A549 (cell line): Measurements from ENCODE around the gene COX6A1. TPM values are rescaled to one million over a fixed set of nuclear protein-coding genes. Genes with fewer than 3 reads are reported as not detected.

ENCODE experiments used
- ATAC-seq, 2 experiments: fragments of 200-7000 bp in 1 of 2; fragments of >200 bp in 1 of 2; cut with Nextera tagmentation in 1 of 2; cut with Tn5 transposase in 1 of 2; 3 replicates each; pipeline versions ENCODE4 v1.8.0 to v1.9.1; 2018 to 2020; ENCODE audit warnings: mild to moderate bottlenecking in 1 of 2, moderate library complexity in 1 of 2
- CTCF ChIA-PET: fragments of 300-600 bp; sonication (Branson Sonifier 250); formaldehyde crosslinking; extraction: SDS; loops from one replicate; lab custom pipeline; 2021; ENCODE audit warnings: antibody characterized with exemption, inconsistent platforms; lab: Yijun Ruan, JAX
- POLR2A ChIA-PET: fragments of 350-600 bp; formaldehyde crosslinking; extraction: SDS; loops from one replicate; lab custom pipeline; 2021; ENCODE audit warnings: antibody characterized with exemption, inconsistent platforms; lab: Yijun Ruan, JAX
- DNase-seq, 2 experiments: peaks; one replicate each; pipeline versions ENCODE4 v3.0.0 to v3.0.0-alpha.2; 2011 to 2016; ENCODE audit warnings: low read depth in 1 of 2, low spot score in 1 of 2
- FAIRE-seq: peaks from 2 replicates; lab custom pipeline; 2011; peaks lifted over from hg19 to GRCh38; lab: Jason Lieb, UNC
- H3K27ac ChIP-seq, 2 experiments: fragments of >200 bp; sonication (Bioruptor Twin); formaldehyde crosslinking; 3 replicates each; pipeline ENCODE4 v1.5.1; 2016 to 2017
- H3K4me1 ChIP-seq: fragments of >200 bp; sonication (Bioruptor Twin); formaldehyde crosslinking; 3 replicates; pipeline ENCODE4 v1.6.1; 2016
- H3K4me2 ChIP-seq: fragments of >200 bp; sonication (Bioruptor Twin); formaldehyde crosslinking; 3 replicates; pipeline ENCODE4 v1.6.1; 2016
- H3K4me3 ChIP-seq: fragments of >200 bp; sonication (Bioruptor Twin); formaldehyde crosslinking; 3 replicates; pipeline ENCODE4 v1.5.1; 2016
- H3K9me3 ChIP-seq: fragments of >200 bp; sonication (Bioruptor Twin); formaldehyde crosslinking; 3 replicates; pipeline ENCODE4 v1.6.1; 2016
- CHD2 ChIP-seq: fragments of 150-350 bp; IDR thresholded peaks from 2 replicates; pipeline ENCODE4 v1.6.1; 2014; ENCODE audit warnings: low read length; ENCODE audit not compliant: partially characterized antibody
- CHD4 ChIP-seq: fragments of 200-600 bp; sonication (generic); IDR thresholded peaks from 2 replicates; pipeline ENCODE4 v1.6.1; 2016; ENCODE audit warnings: antibody characterized with exemption, mild to moderate bottlenecking, borderline replicate concordance
- EHF ChIP-seq: fragments of 250-450 bp; sonication (Bioruptor Pico); IDR thresholded peaks from 2 replicates; pipeline ENCODE4 v1.5.0; 2020; ENCODE audit warnings: mild to moderate bottlenecking
- EP300 ChIP-seq, 2 experiments: fragments of >200 bp; sonication (Bioruptor Twin); formaldehyde crosslinking; IDR thresholded peaks; 2 replicates in 1 of 2; 3 replicates in 1 of 2; pipeline ENCODE4 v1.6.1; 2016 to 2017
- FOSB ChIP-seq: fragments of 250-450 bp; sonication (Bioruptor Pico); IDR thresholded peaks from 2 replicates; pipeline ENCODE4 v1.5.0; 2020; ENCODE audit warnings: mild to moderate bottlenecking, moderate library complexity
- FOXS1 ChIP-seq: fragments of 250-450 bp; sonication (Bioruptor Pico); IDR thresholded peaks from 2 replicates; pipeline ENCODE4 v1.5.0; 2020; ENCODE audit warnings: mild to moderate bottlenecking, moderate library complexity
- HEYL ChIP-seq: fragments of 250-450 bp; sonication (Bioruptor Pico); IDR thresholded peaks from 2 replicates; pipeline ENCODE4 v1.8.0; 2021; ENCODE audit warnings: mild to moderate bottlenecking, moderate library complexity
- HOXB5 ChIP-seq: fragments of 250-450 bp; sonication (Bioruptor Pico); IDR thresholded peaks from 2 replicates; pipeline ENCODE4 v1.5.0; 2020; ENCODE audit warnings: mild to moderate bottlenecking, moderate library complexity
- MAFK ChIP-seq: fragments of 450-650 bp; IDR thresholded peaks from 2 replicates; pipeline ENCODE4 v1.6.1; 2014; ENCODE audit not compliant: partially characterized antibody
- NFE2L2 ChIP-seq: fragments of 150-350 bp; conservative IDR thresholded peaks from 2 replicates; pipeline ENCODE4 v1.6.1; 2014; ENCODE audit warnings: low read length
- NPAS2 ChIP-seq: fragments of 250-450 bp; sonication (Bioruptor Pico); IDR thresholded peaks from 2 replicates; pipeline ENCODE4 v1.8.0; 2022; ENCODE audit warnings: mild to moderate bottlenecking, moderate library complexity, borderline replicate concordance
- POLR2AphosphoS2 ChIP-seq: conservative IDR thresholded peaks from 2 replicates; pipeline ENCODE4 v1.6.1; 2012; ENCODE audit warnings: low read length, improper control_type of control experiment, inconsistent platforms
- RAD21 ChIP-seq, 2 experiments: fragments of >200 bp in 1 of 2; sonication (Bioruptor Twin) in 1 of 2; formaldehyde crosslinking in 1 of 2; IDR thresholded peaks in 1 of 2; conservative IDR thresholded peaks in 1 of 2; 2 replicates in 1 of 2; 3 replicates in 1 of 2; pipeline ENCODE4 v1.6.1; 2012 to 2018; ENCODE audit warnings: inconsistent platforms in 1 of 2
- RNF2 ChIP-seq: fragments of 200-600 bp; sonication (generic); IDR thresholded peaks from 2 replicates; pipeline ENCODE4 v1.6.1; 2016; ENCODE audit warnings: low read depth, mild to moderate bottlenecking, antibody characterized with exemption, moderate library complexity, borderline replicate concordance
- ZSCAN20 ChIP-seq: fragments of 250-450 bp; sonication (Bioruptor Pico); IDR thresholded peaks from 2 replicates; pipeline ENCODE4 v1.8.0; 2022; ENCODE audit warnings: mild to moderate bottlenecking, moderate library complexity
- whole genome bisulfite sequencing: methylation state at CpG from one replicate; pipeline ENCODE4 v1.1.6; 2017; ENCODE audit errors: missing lambda C conversion rate; 5-methylcytosine and 5-hydroxymethylcytosine counted together
- polyA plus RNA-seq, 4 experiments: library from polyadenylated mRNA; depleted of rRNA in 3 of 4; stranded (reverse); fragments of >200 nt; fragmentation: RNase III in 1 of 4; extraction: RNeasy Plus Mini Kit Qiagen cat#74134 plus additional on column Dnase treatment in 1 of 4; gene quantifications; 2 replicates in 3 of 4; 3 replicates in 1 of 4; pipeline ENCODE4 v1.2.3, GENCODE V29; 2011 to 2017
- TF ChIP-seq, protein P1 (sequence below): fragments of >200 bp; sonication (Bioruptor Twin); formaldehyde crosslinking; IDR thresholded peaks from 3 replicates; pipeline ENCODE4 v1.6.1; 2016
- TF ChIP-seq, protein P2 (sequence below): fragments of 450-650 bp; IDR thresholded peaks from 2 replicates; pipeline ENCODE4 v1.6.1; 2014; ENCODE audit warnings: antibody characterized with exemption
- TF ChIP-seq, protein P3 (sequence below): fragments of >200 bp; sonication (Bioruptor Twin); formaldehyde crosslinking; IDR thresholded peaks from 3 replicates; pipeline ENCODE4 v1.5.1; 2016

Gene COX6A1
- polyA plus RNA-seq, 2 of the 4 experiments (the other 2 are of a cell fraction), result 759 to 948 TPM

DNA sequence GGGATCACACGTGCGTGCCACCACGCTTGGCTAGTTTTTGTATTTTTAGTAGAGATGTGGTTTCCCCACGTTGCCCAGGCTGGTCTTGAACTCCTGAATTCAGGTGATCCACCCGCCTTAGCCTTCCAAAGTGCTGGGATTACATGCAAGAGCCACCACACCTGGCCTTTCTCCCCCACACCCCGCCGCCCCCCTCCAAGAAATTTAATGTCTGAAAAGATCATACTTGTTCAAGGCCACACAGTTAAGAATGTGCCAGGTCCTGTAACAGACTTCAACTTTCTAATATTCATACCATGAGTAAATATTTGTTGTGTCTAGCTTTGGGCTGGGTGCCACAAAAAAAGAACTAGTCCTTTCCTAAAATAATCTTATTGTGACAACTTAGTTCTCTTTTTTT, 17.4 kb downstream of the COX6A1 start:
- no peak for FAIRE-seq
- Histone ChIP-seq H3K4me2 (no peak overlapping the region), H3K9me3 (no peaks in the 10 kb centered on the region)
- POLR2A ChIA-PET, result no interaction called here
- CTCF ChIA-PET, result interaction anchor here (1.2 to 12.0 kb wide), 3 partner anchors 10 to 516 kb away, joined by 3 to 167 read pairs (median 4); partner anchors contain the start of gene SRSF9
- WGBS, result 91% methylated on average over 7 of the region's 7 CpGs
- DNase-seq, result no peak
- no peak for TF ChIP-seq ZSCAN20 (CRISPR knock-in tag)
- no peak for TF ChIP-seq NFE2L2
- no peak for TF ChIP-seq HEYL
- TF ChIP-seq EP300 (IDR thresholded peaks at IDR 0.05), result no peak
- no peak for TF ChIP-seq FOXS1 (CRISPR knock-in tag)
- no peak for TF ChIP-seq CHD4
- no peak for TF ChIP-seq EHF (CRISPR knock-in tag)
- TF ChIP-seq, protein P1, sequence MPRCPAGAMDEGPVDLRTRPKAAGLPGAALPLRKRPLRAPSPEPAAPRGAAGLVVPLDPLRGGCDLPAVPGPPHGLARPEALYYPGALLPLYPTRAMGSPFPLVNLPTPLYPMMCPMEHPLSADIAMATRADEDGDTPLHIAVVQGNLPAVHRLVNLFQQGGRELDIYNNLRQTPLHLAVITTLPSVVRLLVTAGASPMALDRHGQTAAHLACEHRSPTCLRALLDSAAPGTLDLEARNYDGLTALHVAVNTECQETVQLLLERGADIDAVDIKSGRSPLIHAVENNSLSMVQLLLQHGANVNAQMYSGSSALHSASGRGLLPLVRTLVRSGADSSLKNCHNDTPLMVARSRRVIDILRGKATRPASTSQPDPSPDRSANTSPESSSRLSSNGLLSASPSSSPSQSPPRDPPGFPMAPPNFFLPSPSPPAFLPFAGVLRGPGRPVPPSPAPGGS, result no peak
- TF ChIP-seq, protein P2, sequence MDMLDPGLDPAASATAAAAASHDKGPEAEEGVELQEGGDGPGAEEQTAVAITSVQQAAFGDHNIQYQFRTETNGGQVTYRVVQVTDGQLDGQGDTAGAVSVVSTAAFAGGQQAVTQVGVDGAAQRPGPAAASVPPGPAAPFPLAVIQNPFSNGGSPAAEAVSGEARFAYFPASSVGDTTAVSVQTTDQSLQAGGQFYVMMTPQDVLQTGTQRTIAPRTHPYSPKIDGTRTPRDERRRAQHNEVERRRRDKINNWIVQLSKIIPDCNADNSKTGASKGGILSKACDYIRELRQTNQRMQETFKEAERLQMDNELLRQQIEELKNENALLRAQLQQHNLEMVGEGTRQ, result no peak
- no peak for TF ChIP-seq HOXB5 (CRISPR knock-in tag)
- no peak for TF ChIP-seq FOSB (CRISPR knock-in tag)
- TF ChIP-seq RNF2, result no peak
- no peak for TF ChIP-seq MAFK
- TF ChIP-seq NPAS2 (CRISPR knock-in tag), result no peak
- TF ChIP-seq, all 56 proteins: peak for 0
- no peak overlapping the region for H3K27ac ChIP-seq
- H3K4me3 ChIP-seq, result no peak overlapping the region
- no peaks in the 10 kb centered on the region for H3K4me1 ChIP-seq
- ATAC-seq, result no peak

DNA sequence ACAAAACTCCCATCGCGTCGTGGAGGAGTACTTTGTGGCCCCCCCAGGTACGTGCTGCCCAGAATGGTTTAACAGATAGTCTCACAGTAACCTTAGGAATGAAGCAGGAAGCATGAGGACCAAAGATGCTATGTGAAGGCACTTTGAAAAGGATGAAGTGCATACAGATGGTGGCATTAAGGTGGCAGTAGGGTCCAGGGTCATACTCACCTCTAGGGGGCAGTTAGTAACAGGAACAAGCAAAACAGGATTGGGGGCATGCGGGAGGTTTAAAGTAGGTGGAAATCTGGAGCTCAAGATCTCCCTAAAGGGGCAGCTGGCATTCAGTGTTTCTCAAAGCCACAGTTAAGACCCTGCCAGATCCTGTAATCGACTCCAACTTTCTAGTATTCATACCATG, 19.2 kb downstream of the COX6A1 start:
- WGBS, result 91% methylated on average over 6 of the region's 6 CpGs
- TF ChIP-seq, protein P3, sequence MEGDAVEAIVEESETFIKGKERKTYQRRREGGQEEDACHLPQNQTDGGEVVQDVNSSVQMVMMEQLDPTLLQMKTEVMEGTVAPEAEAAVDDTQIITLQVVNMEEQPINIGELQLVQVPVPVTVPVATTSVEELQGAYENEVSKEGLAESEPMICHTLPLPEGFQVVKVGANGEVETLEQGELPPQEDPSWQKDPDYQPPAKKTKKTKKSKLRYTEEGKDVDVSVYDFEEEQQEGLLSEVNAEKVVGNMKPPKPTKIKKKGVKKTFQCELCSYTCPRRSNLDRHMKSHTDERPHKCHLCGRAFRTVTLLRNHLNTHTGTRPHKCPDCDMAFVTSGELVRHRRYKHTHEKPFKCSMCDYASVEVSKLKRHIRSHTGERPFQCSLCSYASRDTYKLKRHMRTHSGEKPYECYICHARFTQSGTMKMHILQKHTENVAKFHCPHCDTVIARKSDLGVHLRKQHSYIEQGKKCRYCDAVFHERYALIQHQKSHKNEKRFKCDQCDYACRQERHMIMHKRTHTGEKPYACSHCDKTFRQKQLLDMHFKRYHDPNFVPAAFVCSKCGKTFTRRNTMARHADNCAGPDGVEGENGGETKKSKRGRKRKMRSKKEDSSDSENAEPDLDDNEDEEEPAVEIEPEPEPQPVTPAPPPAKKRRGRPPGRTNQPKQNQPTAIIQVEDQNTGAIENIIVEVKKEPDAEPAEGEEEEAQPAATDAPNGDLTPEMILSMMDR, result peak; percentile 32
- TF ChIP-seq RAD21 (conservative IDR thresholded peaks at IDR 0.05 in 1 of 2, IDR thresholded peaks at IDR 0.05 in 1 of 2), result no peak; a peak in 1 of 5 replicates
- TF ChIP-seq, all 56 proteins: peak for 1
- Histone ChIP-seq H3K4me2 (no peak overlapping the region), H3K27ac (no peak overlapping the region), H3K9me3 (no peaks in the 10 kb centered on the region), H3K4me1 (no peaks in the 10 kb centered on the region), H3K4me3 (no peak overlapping the region)
- POLR2A ChIA-PET, result interaction anchor here (0.6 to 0.7 kb wide), 2 partner anchors 39 to 192 kb away, joined by 3 to 6 read pairs; no protein-coding TSS in a partner anchor
- CTCF ChIA-PET, result interaction anchor here (0.8 to 12.0 kb wide), 12 partner anchors 9 to 131 kb away, joined by 3 to 167 read pairs (median 3); partner anchors contain the start of genes PLA2G1B and SRSF9
- no peak for FAIRE-seq
- DNase-seq, result peak; percentile 44 to 45
- peak; percentile 60 to 71; a peak in 5 of 6 replicates for ATAC-seq

DNA sequence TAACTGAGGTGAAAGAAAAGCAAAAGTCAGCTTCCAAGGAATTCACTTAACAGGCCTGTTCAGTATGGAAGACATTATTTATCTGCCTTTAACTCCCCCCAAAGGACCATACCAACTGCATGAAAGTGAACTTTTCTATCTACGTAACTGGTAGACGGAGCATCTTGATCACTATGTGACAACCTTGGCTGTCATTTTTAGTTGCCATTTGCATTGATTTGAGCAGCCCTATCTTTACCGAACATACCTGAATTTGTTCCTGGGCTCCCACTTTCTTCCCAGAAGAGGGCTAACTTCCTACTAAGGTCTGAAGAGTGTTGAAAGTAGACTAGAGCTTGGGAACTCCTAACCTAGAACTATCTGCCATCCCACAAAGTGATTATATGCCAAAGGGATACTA, 22.2 kb downstream of the COX6A1 start:
- ATAC-seq, result no peak
- no peak overlapping the region for H3K27ac ChIP-seq
- H3K4me3 ChIP-seq, result no peak overlapping the region
- no peaks in the 10 kb centered on the region for H3K4me1 ChIP-seq
- H3K9me3 ChIP-seq, result no peaks in the 10 kb centered on the region
- 94% methylated on average over 3 of the region's 3 CpGs for WGBS
- ChIA-PET POLR2A (no interaction called here), CTCF (interaction anchor here (1.7 to 12.0 kb wide), 3 partner anchors 5 to 14 kb away, joined by 8 to 167 read pairs (median 167); partner anchors contain the start of gene SRSF9)
- FAIRE-seq, result no peak
- DNase-seq, result no peak
- H3K4me2 ChIP-seq, result no peak overlapping the region
- TF ChIP-seq CHD2, result no peak
- 0 out of 2 replicates have a peak, but pooled peaks have one; percentile 4 for TF ChIP-seq POLR2AphosphoS2
